Measurements from ENCODE around the gene TIPARP. TPM values are rescaled to one million over a fixed set of nuclear protein-coding genes. Genes with fewer than 3 reads are reported as not detected.
"Not testable (repeated sequence)": the region's sequence is repeated elsewhere in the genome, so short reads cannot be mapped to it uniquely, and the experiment has no call there.

Gene TIPARP
- total and polyA plus RNA-seq, 2 of the 8 experiments (the other 6 are each of a cell fraction or from before 2014, with no cell fraction given) = 1.6 to 5.8 TPM

GRCh38 chr3:156711944-156712343 lies 37.6 kb downstream of the TIPARP start:
- H3K27me3 ChIP-seq (replicated peaks in 1 of 4; ENCODE audit: control insufficient read depth in 3 of 4, extremely low read depth in 1 of 4, insufficient read depth in 3 of 4, low read length in 3 of 4); H4K20me1 ChIP-seq (replicated peaks in 1 of 2; ENCODE audit: control insufficient read depth in 1 of 2, insufficient read depth in 2 of 2, low read length in 2 of 2); H3K9me3 ChIP-seq (ENCODE audit: insufficient read depth in 2 of 2, low read depth in 1 of 2, low read length in 1 of 2); H3K23me2 ChIP-seq (ENCODE audit: low read depth, low read length); H2BK120ac ChIP-seq (replicated peaks; ENCODE audit: low read depth, low read length); H3K4ac ChIP-seq (replicated peaks; ENCODE audit: insufficient read length, low read depth, low read length); H3K14ac ChIP-seq (ENCODE audit: insufficient read length); FAIRE-seq; H2BK12ac ChIP-seq (ENCODE audit: low read depth, low read length); H3K79me1 ChIP-seq (ENCODE audit: low read depth, low read length); H3K4me2 ChIP-seq (ENCODE audit: insufficient read depth in 1 of 2, low read depth in 2 of 2, low read length in 2 of 2); POLR2A ChIA-PET (ENCODE audit: partially characterized antibody); H3K36me3 ChIP-seq (ENCODE audit: control insufficient read depth in 2 of 4, insufficient read depth in 4 of 4, low read length in 3 of 4); H3K4me1 ChIP-seq (replicated peaks in 1 of 4; ENCODE audit: control insufficient read depth in 3 of 4, insufficient read depth in 4 of 4, low read length in 3 of 4); CTCF ChIA-PET (ENCODE audit: partially characterized antibody); H2BK15ac ChIP-seq (ENCODE audit: low read length); H3K27ac ChIP-seq (ENCODE audit: low read depth, low read length); DNase-seq (ENCODE audit: low read depth in 1 of 2, low spot score in 2 of 2); H2AFZ ChIP-seq (ENCODE audit: low read length); H3K9ac ChIP-seq (replicated peaks in 1 of 4; ENCODE audit: extremely low read depth in 1 of 4, low read depth in 3 of 4, low read length in 3 of 4); H2AK5ac ChIP-seq (ENCODE audit: low read depth, low read length); H2BK20ac ChIP-seq (ENCODE audit: low read length); H3K4me3 ChIP-seq (ENCODE audit: extremely low read depth in 1 of 4, insufficient read depth in 2 of 4, low read depth in 3 of 4, low read length in 4 of 4); H3K56ac ChIP-seq (replicated peaks; ENCODE audit: insufficient read length, low read depth, low read length); H4K91ac ChIP-seq (replicated peaks; ENCODE audit: insufficient read length, low read length); H4K5ac ChIP-seq (ENCODE audit: insufficient read length, low read depth, low read length); H3K23ac ChIP-seq (ENCODE audit: insufficient read length); H4K8ac ChIP-seq (ENCODE audit: extremely low read depth, insufficient read depth, low read length); H3K18ac ChIP-seq (ENCODE audit: extremely low read depth, low read length); H3K79me2 ChIP-seq (ENCODE audit: control insufficient read depth in 1 of 2, insufficient read depth in 2 of 2, low read length in 2 of 2); H2BK5ac ChIP-seq (ENCODE audit: low read depth, low read length): not testable (repeated sequence)
- WGBS, 2 experiments (ENCODE audit: extremely low coverage in 1 of 2, insufficient coverage in 1 of 2, insufficient read length in 1 of 2, insufficient replicate concordance in 2 of 2, low coverage in 1 of 2, low lambda C conversion rate in 2 of 2, missing lambda C conversion rate in 1 of 2) = 88% methylated on average over 4 of the region's 4 CpGs; no CpG with 5 or more reads in 1 of the 2 experiments
- TF ChIP-seq SRF (IDR thresholded peaks at IDR 0.05; ENCODE audit: low read depth, low read length) = peak; percentile 55; the same call in 1 of the 2 replicates
